ENCODE results near the gene SRPX2.

GRCh38 chrX:100623001-100623400, 21.0 kb upstream of the SRPX2 start:
- TF ChIP-seq, protein P1, sequence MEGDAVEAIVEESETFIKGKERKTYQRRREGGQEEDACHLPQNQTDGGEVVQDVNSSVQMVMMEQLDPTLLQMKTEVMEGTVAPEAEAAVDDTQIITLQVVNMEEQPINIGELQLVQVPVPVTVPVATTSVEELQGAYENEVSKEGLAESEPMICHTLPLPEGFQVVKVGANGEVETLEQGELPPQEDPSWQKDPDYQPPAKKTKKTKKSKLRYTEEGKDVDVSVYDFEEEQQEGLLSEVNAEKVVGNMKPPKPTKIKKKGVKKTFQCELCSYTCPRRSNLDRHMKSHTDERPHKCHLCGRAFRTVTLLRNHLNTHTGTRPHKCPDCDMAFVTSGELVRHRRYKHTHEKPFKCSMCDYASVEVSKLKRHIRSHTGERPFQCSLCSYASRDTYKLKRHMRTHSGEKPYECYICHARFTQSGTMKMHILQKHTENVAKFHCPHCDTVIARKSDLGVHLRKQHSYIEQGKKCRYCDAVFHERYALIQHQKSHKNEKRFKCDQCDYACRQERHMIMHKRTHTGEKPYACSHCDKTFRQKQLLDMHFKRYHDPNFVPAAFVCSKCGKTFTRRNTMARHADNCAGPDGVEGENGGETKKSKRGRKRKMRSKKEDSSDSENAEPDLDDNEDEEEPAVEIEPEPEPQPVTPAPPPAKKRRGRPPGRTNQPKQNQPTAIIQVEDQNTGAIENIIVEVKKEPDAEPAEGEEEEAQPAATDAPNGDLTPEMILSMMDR (IDR thresholded peaks at IDR 0.05), result no peak
- no peak for TF ChIP-seq POLR2A (IDR thresholded peaks at IDR 0.05)
